Ectodermal cell (in vitro differentiated cells): Measurements from ENCODE around the gene CWF19L2.
A peak's percentile ranks its signal among the peaks of the same experiment; 100 is the strongest.
"Not testable (repeated sequence)": the region's sequence is repeated elsewhere in the genome, so short reads cannot be mapped to it uniquely, and the experiment has no call there.

Source experiments
- H3K27ac ChIP-seq: 2 replicates; pipeline ENCODE4 v1.7.0; 2013; ENCODE audit warnings: mild to moderate bottlenecking, low read depth, low read length; ENCODE audit not compliant: insufficient read depth, poor library complexity, severe bottlenecking
- H3K27me3 ChIP-seq: 2 replicates; pipeline ENCODE4 v1.7.0; 2013; ENCODE audit warnings: mild to moderate bottlenecking, low read length; ENCODE audit not compliant: insufficient read depth, control insufficient read depth, poor library complexity, severe bottlenecking
- H3K36me3 ChIP-seq: one replicate; pipeline ENCODE4 v1.7.0; 2013; ENCODE audit warnings: low read length; ENCODE audit not compliant: control insufficient read depth, insufficient read depth
- H3K4me1 ChIP-seq: one replicate; pipeline ENCODE4 v1.7.0; 2013; ENCODE audit warnings: low read length; ENCODE audit not compliant: control insufficient read depth, insufficient read depth
- H3K4me3 ChIP-seq: 2 replicates; pipeline ENCODE4 v1.7.0; 2013; ENCODE audit warnings: low read depth, low read length, control low read depth; ENCODE audit not compliant: insufficient read depth
- H3K9me3 ChIP-seq: 2 replicates; pipeline ENCODE4 v1.7.0; 2013; ENCODE audit warnings: mild to moderate bottlenecking, low read length, moderate library complexity; ENCODE audit not compliant: control insufficient read depth
- WGBS, 2 experiments: methylation state at CpG; one replicate each; pipeline ENCODE4 v1.1.7; 2013; ENCODE audit warnings: missing lambda C conversion rate in 2 of 2; 5-methylcytosine and 5-hydroxymethylcytosine counted together

CWF19L2 gene

DNA sequence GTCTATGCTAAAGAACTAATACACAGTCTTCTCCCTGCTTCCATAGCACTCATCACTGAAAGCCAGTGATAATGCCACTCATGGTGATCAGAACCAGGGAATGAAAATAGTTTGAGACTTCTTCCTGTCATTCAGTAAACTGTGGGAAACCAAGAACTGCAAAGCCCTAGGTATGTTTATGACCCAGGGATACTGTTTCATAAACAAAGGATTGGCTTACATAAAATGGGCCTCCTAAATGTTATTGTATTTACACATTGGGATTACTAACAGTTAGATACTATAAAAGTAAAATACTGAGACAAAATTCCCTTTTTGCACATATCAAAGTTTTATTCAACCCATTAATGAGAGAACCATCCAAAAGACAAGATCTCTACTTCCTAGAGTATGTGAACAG is 21.3 kb upstream of the CWF19L2 start:
- Histone ChIP-seq H3K36me3 (no peaks in the 10 kb centered on the region), H3K27me3 (no peaks in the 10 kb centered on the region), H3K9me3 (no peaks in the 10 kb centered on the region), H3K4me3 (no peak overlapping the region), H3K27ac (no peak overlapping the region), H3K4me1 (no peaks in the 10 kb centered on the region)

DNA sequence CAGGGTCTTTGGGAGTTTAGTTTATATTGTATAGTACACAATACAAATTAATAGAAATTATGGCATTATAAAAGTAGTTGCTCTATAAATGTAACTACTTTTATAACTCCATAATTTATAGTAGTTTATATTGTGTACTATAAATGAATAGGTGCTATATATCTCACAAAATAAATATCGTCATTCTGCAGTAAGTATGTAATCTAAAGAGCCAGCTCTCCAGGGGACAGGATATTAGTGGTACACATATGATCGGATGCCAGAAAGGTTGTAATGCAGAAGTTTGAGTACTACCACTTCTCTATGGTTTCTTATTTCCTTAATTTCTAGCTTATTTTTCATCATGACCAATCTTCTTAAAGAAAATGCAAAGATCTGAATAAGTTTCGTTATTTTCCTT is 20.2 kb upstream of the CWF19L2 start:
- H3K4me1 ChIP-seq = no peaks in the 10 kb centered on the region
- 96 to 100% methylated on average over 1 to 3 of the region's 3 CpGs for whole genome bisulfite sequencing, 2 experiments
- H3K9me3 ChIP-seq = no peaks in the 10 kb centered on the region
- no peak overlapping the region for H3K27ac ChIP-seq
- H3K4me3 ChIP-seq = no peak overlapping the region
- H3K27me3 ChIP-seq = no peaks in the 10 kb centered on the region
- H3K36me3 ChIP-seq = no peaks in the 10 kb centered on the region

DNA sequence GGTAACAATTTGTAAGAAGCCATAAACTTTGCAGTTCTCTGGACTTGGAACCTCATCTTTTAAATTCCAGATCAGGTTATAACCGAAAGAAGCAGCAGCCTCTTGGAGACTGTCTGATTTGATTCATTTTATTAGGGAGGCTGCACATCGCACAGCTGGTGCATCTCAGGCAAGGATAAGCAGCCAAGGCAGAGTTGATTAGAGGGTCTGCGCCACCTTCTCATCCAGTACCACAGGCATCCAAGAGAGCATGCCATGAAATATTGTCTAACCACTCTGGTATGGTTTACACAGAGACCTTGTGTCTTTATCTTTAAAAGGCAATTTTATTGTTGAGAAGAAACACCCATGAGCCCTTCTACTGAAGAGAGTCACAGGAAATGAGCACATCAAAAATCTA is 16.2 kb upstream of the CWF19L2 start:
- H3K4me1 ChIP-seq = no peaks in the 10 kb centered on the region
- no peaks in the 10 kb centered on the region for H3K36me3 ChIP-seq
- no peaks in the 10 kb centered on the region for H3K9me3 ChIP-seq
- H3K27ac ChIP-seq = no peak overlapping the region
- no peak overlapping the region for H3K4me3 ChIP-seq
- WGBS, 2 experiments = 87 to 95% methylated on average over 3 of the region's 3 CpGs
- no peaks in the 10 kb centered on the region for H3K27me3 ChIP-seq

DNA sequence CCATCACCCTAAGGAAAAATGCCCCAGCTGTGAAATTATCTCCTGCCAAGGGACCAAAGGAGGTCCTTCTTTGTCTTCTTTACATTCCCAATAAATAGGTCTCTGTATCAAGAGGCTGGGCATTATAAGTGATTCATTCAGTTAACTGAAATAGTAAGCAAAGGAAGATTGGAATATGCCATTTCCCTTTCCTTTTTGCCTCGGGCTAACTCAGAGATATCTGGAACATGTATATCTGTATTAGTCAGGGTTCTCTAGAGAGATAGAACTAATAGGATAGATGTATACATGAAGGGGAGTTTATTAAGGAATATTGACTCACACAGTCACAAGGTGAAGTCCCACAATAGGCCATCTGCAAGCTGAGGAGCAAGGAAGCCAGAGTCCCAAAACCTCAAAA is 15.3 kb upstream of the CWF19L2 start:
- Histone ChIP-seq H3K4me3 (no peak overlapping the region), H3K27ac (no peak overlapping the region), H3K27me3 (no peaks in the 10 kb centered on the region), H3K4me1 (no peaks in the 10 kb centered on the region), H3K9me3 (no peaks in the 10 kb centered on the region), H3K36me3 (no peaks in the 10 kb centered on the region)
- 78 to 86% methylated on average over 1 of the region's 1 CpG for WGBS, 2 experiments

DNA sequence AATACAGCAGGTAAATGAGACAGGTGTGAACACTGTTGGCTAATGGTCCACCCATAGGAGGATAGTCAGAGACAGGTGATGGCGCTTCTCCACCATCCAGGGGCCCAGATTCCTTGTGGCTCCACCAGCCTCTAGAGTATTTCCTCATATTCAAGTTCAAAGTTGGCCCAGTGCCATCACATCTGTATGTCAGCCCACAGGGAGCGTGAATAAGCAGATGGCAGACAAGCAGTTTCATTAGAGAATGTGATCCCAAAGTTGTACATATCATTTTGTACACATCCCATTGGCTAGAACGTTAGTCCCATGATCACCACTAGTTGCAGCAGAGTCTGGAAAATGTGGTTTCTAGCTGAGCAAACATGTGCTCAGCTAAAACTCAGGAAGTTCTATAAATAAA is 11.0 kb upstream of the CWF19L2 start:
- Histone ChIP-seq H3K4me3 (no peak overlapping the region), H3K4me1 (no peaks in the 10 kb centered on the region)

DNA sequence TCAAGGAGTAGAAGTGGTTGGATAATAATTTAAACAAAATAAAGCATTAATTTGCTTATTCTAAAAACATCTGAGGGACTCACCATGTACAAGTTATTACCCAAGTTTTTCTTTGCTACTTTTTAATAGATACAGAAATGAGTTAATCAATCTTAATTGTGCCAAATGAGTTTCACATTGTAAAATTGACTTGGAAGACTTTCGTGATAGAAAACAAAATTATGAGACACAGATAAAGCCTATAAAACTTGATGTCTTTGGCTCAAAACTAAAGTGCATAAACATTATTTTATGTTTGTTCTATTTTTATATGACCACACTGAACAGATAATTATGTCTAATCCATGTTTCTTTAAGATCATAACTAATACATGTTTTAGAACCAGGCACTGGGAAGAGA is 10.1 kb upstream of the CWF19L2 start:
- Histone ChIP-seq H3K27ac (no peak overlapping the region), H3K4me3 (no peak overlapping the region), H3K4me1 (no peaks in the 10 kb centered on the region), H3K36me3 (no peaks in the 10 kb centered on the region), H3K27me3 (no peaks in the 10 kb centered on the region), H3K9me3 (no peaks in the 10 kb centered on the region)
- WGBS, 2 experiments = 86 to 100% methylated on average over 1 of the region's 1 CpG

More for the DNA sequence above, 11.0 kb upstream of the CWF19L2 start:
- Histone ChIP-seq H3K36me3 (no peaks in the 10 kb centered on the region), H3K27ac (no peak overlapping the region), H3K27me3 (no peaks in the 10 kb centered on the region), H3K9me3 (no peaks in the 10 kb centered on the region)
- WGBS, 2 experiments = 85 to 88% methylated on average over 3 of the region's 3 CpGs

DNA sequence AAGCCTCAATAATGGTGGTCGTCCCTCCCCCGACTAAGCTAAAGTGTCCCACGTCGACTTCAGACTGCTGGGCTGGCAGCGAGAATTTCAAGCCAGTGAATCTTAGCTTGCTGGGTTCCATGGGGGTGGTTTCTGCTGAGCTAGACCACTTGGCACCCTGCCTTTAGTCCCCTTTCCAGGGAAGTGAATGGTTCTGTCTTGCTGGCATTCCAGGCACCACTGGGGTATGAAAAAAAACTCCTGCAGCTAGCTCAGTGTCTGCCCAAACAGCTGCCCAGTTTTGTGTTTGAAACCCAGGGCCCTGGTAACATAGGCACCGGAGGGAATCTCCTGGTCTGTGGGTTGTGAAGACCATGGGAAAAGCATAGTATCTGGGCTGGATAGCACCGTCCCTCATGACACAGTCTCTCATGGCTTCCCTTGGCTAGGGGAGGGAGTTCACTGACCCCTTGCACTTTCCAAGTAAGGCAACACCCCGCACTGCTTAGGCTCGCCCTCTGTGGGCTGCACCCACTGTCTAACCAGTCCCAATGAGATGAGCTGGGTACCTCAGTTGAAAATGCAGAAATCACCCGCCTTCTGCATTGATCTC is 8.7 kb upstream of the CWF19L2 start:
- H3K27me3 ChIP-seq, H3K4me1 ChIP-seq, H3K4me3 ChIP-seq, H3K9me3 ChIP-seq, H3K36me3 ChIP-seq, H3K27ac ChIP-seq: not testable (repeated sequence)
- 87 to 88% methylated on average over 10 of the region's 10 CpGs for WGBS, 2 experiments

DNA sequence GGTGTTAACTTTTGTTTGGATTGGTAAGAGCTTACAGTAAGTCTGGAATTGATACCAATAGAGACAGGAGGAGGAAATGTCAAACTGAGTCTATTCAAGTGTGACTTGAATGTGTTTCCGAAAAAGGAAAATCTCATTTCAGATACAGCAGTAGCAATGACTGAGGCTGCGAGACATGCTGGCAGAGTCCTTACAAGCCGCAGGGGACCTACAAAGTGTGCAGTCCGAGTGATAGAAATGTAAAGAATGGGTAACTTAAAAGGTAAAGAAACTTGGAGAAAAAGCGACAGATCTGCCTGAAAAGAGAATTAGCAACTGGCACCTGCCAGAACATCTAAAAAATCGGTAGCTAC is 444 bp downstream of the CWF19L2 start:
- Histone ChIP-seq H3K27ac (no peak overlapping the region), H3K9me3 (no peaks in the 10 kb centered on the region), H3K27me3 (no peaks in the 10 kb centered on the region), H3K36me3 (peaks cover 8% of the 10 kb centered on the region), H3K4me1 (no peaks in the 10 kb centered on the region), H3K4me3 (peak overlapping the region; percentile 95)
- WGBS, 2 experiments = 1 to 2% methylated on average over 6 of the region's 6 CpGs

DNA sequence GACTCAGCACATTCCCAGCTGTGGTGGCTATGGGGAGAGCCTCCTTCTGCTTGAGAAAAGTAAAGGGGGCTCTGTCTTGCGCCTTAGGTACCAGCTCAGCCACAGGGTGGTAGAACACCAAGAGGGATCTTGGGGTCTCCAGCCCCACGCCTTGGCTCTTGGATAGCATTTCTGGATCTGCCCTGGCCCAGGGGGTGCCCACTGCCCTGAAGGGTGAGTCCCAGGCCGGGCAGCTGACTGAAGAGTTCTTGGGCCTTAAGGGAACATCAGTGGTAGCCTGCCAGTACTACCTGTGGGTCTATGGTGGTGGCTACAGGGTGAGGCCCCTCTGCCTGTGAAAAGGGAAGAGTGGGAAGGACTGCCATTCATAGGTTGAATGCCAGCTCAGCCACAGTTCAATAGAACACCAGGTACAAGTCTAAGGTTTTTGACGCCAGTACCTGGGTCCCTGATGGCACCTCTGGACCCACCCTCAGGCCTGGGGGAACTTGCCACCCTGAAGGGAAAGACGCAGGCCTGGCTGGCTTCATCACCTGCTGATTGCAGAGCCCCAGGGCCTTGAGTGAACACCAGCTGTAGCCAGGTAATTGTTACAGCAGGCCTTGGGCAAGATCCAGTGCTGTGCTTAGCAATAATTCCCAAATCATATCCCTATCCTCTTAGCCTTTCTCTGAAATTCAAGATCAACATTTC is 3.9 kb downstream of the CWF19L2 start:
- H3K36me3 ChIP-seq = peaks cover 8% of the 10 kb centered on the region

DNA sequence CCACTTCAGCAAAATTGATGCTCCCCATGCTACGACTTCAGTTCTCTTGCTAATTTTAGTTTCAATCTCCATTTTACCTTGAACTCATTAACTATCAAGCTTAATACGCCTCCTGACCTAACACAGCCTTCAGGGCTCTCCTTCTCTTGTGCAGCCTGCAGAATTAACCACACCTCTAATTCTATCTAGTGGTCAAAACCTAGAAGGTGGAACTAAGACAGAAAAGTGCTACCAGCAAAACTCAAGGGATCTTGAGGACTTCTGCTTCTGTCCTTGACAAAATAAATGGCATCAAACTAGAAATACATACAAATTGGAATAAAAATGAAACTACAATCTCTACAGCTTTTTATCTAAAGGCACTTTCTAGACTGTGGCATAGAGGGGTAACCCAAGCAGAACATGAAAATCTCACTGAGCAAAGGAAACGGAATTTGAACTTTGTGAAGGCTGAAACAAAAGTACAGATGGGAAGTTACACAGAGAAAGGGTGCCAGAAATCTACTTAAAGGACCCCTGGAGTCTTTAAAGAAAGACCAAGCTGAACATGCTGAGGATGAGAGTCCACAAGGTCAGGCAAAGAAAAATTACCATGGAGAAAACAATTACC is 10.7 kb downstream of the CWF19L2 start:
- Histone ChIP-seq H3K4me1 (no peaks in the 10 kb centered on the region), H3K36me3 (peaks cover 3% of the 10 kb centered on the region), H3K27ac (no peak overlapping the region), H3K27me3 (no peaks in the 10 kb centered on the region), H3K9me3 (no peaks in the 10 kb centered on the region), H3K4me3 (no peak overlapping the region)
- 89 to 95% methylated on average over 3 of the region's 3 CpGs for WGBS, 2 experiments

More for the DNA sequence above, 3.9 kb downstream of the CWF19L2 start:
- no peaks in the 10 kb centered on the region for H3K27me3 ChIP-seq
- 93 to 95% methylated on average over 5 of the region's 5 CpGs for WGBS, 2 experiments
- H3K4me1 ChIP-seq = no peaks in the 10 kb centered on the region
- no peak overlapping the region for H3K27ac ChIP-seq
- no peak overlapping the region for H3K4me3 ChIP-seq
- no peaks in the 10 kb centered on the region for H3K9me3 ChIP-seq
